Activated T-cell treated with anti-CD3 and anti-CD28 coated beads for 24 hours (primary cell): ENCODE measurements around the gene SCYGR1.
"Not testable (repeated sequence)": the region's sequence is repeated elsewhere in the genome, so short reads cannot be mapped to it uniquely, and the experiment has no call there.

Source experiments
- DNase-seq: peaks from one replicate; pipeline ENCODE4 v3.0.0-alpha.2; 2020; ENCODE audit warnings: low read depth

The SCYGR1 gene

GRCh38 chr2:227387583-227387982 lies at the start of gene SCYGR1:
TSS of gene SCYGR1 (minus strand) at chr2:227387949. CDS start at chr2:227387949, 0 bp downstream.
- not testable (repeated sequence) for DNase-seq

GRCh38 chr2:227436436-227437174 lies 48.9 kb upstream of the SCYGR1 start:
- no peak for DNase-seq

GRCh38 chr2:227433171-227433570 lies 45.4 kb upstream of the SCYGR1 start:
- DNase-seq = no peak

GRCh38 chr2:227430639-227431038 lies 42.9 kb upstream of the SCYGR1 start:
- DNase-seq = no peak

GRCh38 chr2:227428731-227429285 lies 41.1 kb upstream of the SCYGR1 start:
- DNase-seq = no peak

GRCh38 chr2:227423656-227424499 lies 36.1 kb upstream of the SCYGR1 start:
- DNase-seq = no peak

GRCh38 chr2:227420087-227421052 lies 32.6 kb upstream of the SCYGR1 start:
- no peak for DNase-seq

- DNase-seq = no peak
Observed at GRCh38 chr2:227416701-227417100, 29.0 kb upstream of the SCYGR1 start.

- DNase-seq = no peak
Observed at GRCh38 chr2:227415538-227416424, 28.0 kb upstream of the SCYGR1 start.

GRCh38 chr2:227414846-227415245 lies 27.1 kb upstream of the SCYGR1 start:
- no peak for DNase-seq

- no peak for DNase-seq
Observed at GRCh38 chr2:227413371-227413770, 25.6 kb upstream of the SCYGR1 start.

GRCh38 chr2:227412877-227413276 lies 25.1 kb upstream of the SCYGR1 start:
- DNase-seq = no peak

GRCh38 chr2:227411990-227412350 lies 24.2 kb upstream of the SCYGR1 start:
- no peak for DNase-seq

GRCh38 chr2:227411320-227411989 lies 23.7 kb upstream of the SCYGR1 start:
- peak; percentile 67 for DNase-seq

- no peak for DNase-seq
Observed at GRCh38 chr2:227410191-227410590, 22.4 kb upstream of the SCYGR1 start.

- no peak for DNase-seq
Observed at GRCh38 chr2:227407591-227408151, 19.9 kb upstream of the SCYGR1 start.

- no peak for DNase-seq
Observed at GRCh38 chr2:227406177-227407031, 18.7 kb upstream of the SCYGR1 start.

- no peak for DNase-seq
Observed at GRCh38 chr2:227404585-227405271, 17.0 kb upstream of the SCYGR1 start.
